PC-3 (cell line): ENCODE data around the gene SLC35D3. TPM values are rescaled to one million over a fixed set of nuclear protein-coding genes. Genes with fewer than 3 reads are reported as not detected.
A peak's percentile ranks its signal among the peaks of the same experiment; 100 is the strongest.
"Not testable (repeated sequence)": the region's sequence is repeated elsewhere in the genome, so short reads cannot be mapped to it uniquely, and the experiment has no call there.

Experiments
- ATAC-seq: fragments of 200-7000 bp; cut with Tn5 transposase; 2 replicates; pipeline ENCODE4 v1.9.1; 2020; ENCODE audit warnings: mild to moderate bottlenecking, moderate library complexity
- Bru-seq: library from RNA; stranded (reverse); fragments of 400-500 nt; gene quantifications from one replicate; lab custom pipeline; 2021; lab: Mats Ljungman, UMichigan
- BruChase-seq, 2 experiments: library from RNA; stranded (reverse); fragments of 400-500 nt; gene quantifications; one replicate each; lab custom pipeline; 2021; lab: Mats Ljungman, UMichigan
- BruUV-seq: library from RNA; stranded (reverse); fragments of 400-500 nt; replicated peaks from 2 replicates; lab custom pipeline; 2021; lab: Mats Ljungman, UMichigan
- CTCF ChIA-PET: fragments of 300-600 bp; sonication (Branson Sonifier 250); formaldehyde crosslinking; loops from one replicate; lab custom pipeline; 2022; ENCODE audit warnings: antibody characterized with exemption; lab: Charles Lee
- POLR2A ChIA-PET: fragments of 300-600 bp; sonication (Branson Sonifier 250); formaldehyde crosslinking; loops from one replicate; lab custom pipeline; 2022; ENCODE audit warnings: antibody characterized with exemption; ENCODE audit not compliant: unreplicated experiment; lab: Charles Lee
- DNase-seq: peaks from one replicate; pipeline ENCODE4 v3.0.0-alpha.2; 2015
- H2AFZ ChIP-seq: fragments of 300-600 bp; sonication (generic); 2 replicates; pipeline ENCODE4 v1.6.0; 2016; ENCODE audit warnings: antibody characterized with exemption, low read length
- H3F3A ChIP-seq: fragments of 300-600 bp; sonication (generic); one replicate; pipeline ENCODE4 v1.6.0; 2017; ENCODE audit warnings: antibody characterized with exemption, low read length, control low read depth, mild to moderate bottlenecking; ENCODE audit not compliant: unreplicated experiment
- H3K27ac ChIP-seq: fragments of 300-600 bp; sonication (generic); 2 replicates; pipeline ENCODE4 v1.5.1; 2016; ENCODE audit warnings: mild to moderate bottlenecking, low read length
- H3K27me3 ChIP-seq: fragments of 300-600 bp; sonication (generic); 2 replicates; pipeline ENCODE4 v1.6.1; 2016; ENCODE audit warnings: low read length, mixed read lengths
- H3K36me3 ChIP-seq: fragments of 300-600 bp; sonication (generic); 2 replicates; pipeline ENCODE4 v1.6.1; 2016; ENCODE audit warnings: low read depth, mixed run types, low read length, mixed read lengths
- H3K4me1 ChIP-seq: fragments of 300-600 bp; sonication (generic); 2 replicates; pipeline ENCODE4 v1.5.1; 2016; ENCODE audit warnings: low read length; ENCODE audit not compliant: insufficient read depth
- H3K4me2 ChIP-seq: fragments of 300-600 bp; sonication (generic); 2 replicates; pipeline ENCODE4 v1.6.0; 2016; ENCODE audit warnings: low read length
- H3K4me3 ChIP-seq: fragments of 300-600 bp; sonication (generic); 2 replicates; pipeline ENCODE4 v1.5.1; 2016; ENCODE audit warnings: mild to moderate bottlenecking, low read length, mixed read lengths
- H3K79me2 ChIP-seq: fragments of 300-600 bp; sonication (generic); 2 replicates; pipeline ENCODE4 v1.6.1; 2017; ENCODE audit warnings: low read length, mixed read lengths
- H3K9ac ChIP-seq: fragments of 300-600 bp; sonication (generic); 2 replicates; pipeline ENCODE4 v1.6.0; 2016; ENCODE audit warnings: mild to moderate bottlenecking, low read length
- H3K9me2 ChIP-seq: fragments of 300-600 bp; sonication (generic); replicated peaks from 2 replicates; pipeline ENCODE4 v1.6.1; 2016; ENCODE audit warnings: mixed run types, low read length, mixed read lengths
- H3K9me3 ChIP-seq: fragments of 300-600 bp; sonication (generic); 2 replicates; pipeline ENCODE4 v1.6.1; 2016; ENCODE audit warnings: low read length, mixed read lengths
- H4K20me1 ChIP-seq: fragments of 300-600 bp; sonication (generic); 2 replicates; pipeline ENCODE4 v1.6.1; 2016; ENCODE audit warnings: low read length, mixed read lengths
- EZH2 ChIP-seq: fragments of 300-600 bp; sonication (generic); IDR thresholded peaks from one replicate; pipeline ENCODE4 v1.6.1; 2017; ENCODE audit warnings: antibody characterized with exemption, mild to moderate bottlenecking, low read length; ENCODE audit not compliant: unreplicated experiment
- EZH2phosphoT487 ChIP-seq: fragments of 300-600 bp; sonication (generic); IDR thresholded peaks from 2 replicates; pipeline ENCODE4 v1.6.1; 2018; ENCODE audit warnings: mild to moderate bottlenecking, antibody characterized with exemption, low read length, borderline replicate concordance
- intact Hi-C: fragments of 100-400 bp; cut with micrococcal nuclease; formaldehyde crosslinking; loops from 2 replicates; pipeline ENCODE4 v1.9.0; 2023
- long read RNA-seq: library from polyadenylated mRNA; unstranded; transcript quantifications from one replicate; pipeline ENCODE4 v2.0.0, GENCODE V29; 2021; ENCODE audit not compliant: unreplicated experiment
- total RNA-seq: library from RNA; depleted of rRNA; stranded (reverse); fragments of >200 nt; gene quantifications from 2 replicates; pipeline ENCODE4 v1.2.3, GENCODE V29; 2014; rRNA removed
- TF ChIP-seq, protein P1 (sequence below): fragments of 300-600 bp; sonication (generic); conservative IDR thresholded peaks from 2 replicates; pipeline ENCODE4 v1.5.1; 2017; ENCODE audit warnings: antibody characterized with exemption, low read depth, mild to moderate bottlenecking, low read length

Gene SLC35D3, protein sequence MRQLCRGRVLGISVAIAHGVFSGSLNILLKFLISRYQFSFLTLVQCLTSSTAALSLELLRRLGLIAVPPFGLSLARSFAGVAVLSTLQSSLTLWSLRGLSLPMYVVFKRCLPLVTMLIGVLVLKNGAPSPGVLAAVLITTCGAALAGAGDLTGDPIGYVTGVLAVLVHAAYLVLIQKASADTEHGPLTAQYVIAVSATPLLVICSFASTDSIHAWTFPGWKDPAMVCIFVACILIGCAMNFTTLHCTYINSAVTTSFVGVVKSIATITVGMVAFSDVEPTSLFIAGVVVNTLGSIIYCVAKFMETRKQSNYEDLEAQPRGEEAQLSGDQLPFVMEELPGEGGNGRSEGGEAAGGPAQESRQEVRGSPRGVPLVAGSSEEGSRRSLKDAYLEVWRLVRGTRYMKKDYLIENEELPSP
- total RNA-seq (not detected in 2 replicates), Bru-seq, nascent RNA (percentile 18 among the genes with signal in this experiment), BruChase-seq, experiment 1, labeled RNA remaining after a 6-hour chase (not detected), BruChase-seq, experiment 2, labeled RNA remaining after a 2-hour chase (percentile 24 among the genes with signal in this experiment)
- long read RNA-seq: 0 reads

DNA sequence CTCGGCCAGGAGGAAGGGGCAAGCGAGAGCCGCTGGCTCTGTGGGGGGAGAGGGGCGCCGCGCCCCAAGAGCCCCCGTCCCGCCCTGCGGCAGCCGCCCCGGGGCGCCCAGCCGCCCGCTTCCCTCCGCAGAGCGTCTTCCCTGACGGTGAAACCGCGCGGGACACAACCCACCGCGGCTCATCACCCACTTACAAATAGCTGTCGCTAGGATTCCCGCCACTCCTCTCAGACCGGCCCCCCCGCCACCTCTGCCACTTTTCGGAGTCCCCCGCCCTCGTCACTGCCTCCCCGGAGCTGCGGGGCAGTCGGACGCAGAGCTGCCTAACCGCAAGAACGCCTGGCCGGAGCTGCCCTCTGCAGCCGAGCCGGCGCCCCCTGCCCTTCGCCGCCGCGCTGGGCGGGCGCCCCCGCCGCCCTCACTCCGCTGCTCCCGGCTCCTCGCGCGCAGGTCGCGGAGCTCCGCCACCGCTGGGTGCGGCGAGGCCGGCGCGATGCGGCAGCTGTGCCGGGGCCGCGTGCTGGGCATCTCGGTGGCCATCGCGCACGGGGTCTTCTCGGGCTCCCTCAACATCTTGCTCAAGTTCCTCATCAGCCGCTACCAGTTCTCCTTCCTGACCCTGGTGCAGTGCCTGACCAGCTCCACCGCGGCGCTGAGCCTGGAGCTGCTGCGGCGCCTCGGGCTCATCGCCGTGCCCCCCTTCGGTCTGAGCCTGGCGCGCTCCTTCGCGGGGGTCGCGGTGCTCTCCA lies at the start of gene SLC35D3:
Gene SLC35D3 (plus strand): TSS at position 366 of the 749 bp plus-strand sequence. CDS start 128 bp downstream, at position 494.
- Histone ChIP-seq H4K20me1 (no peaks in the 10 kb centered on the region), H3K4me2 (peak within 1 kb of the TSS; percentile 86), H3F3A (no peaks in the 10 kb centered on the region), H2AFZ (peak within 1 kb of the TSS; percentile 80), H3K9me3 (no peaks in the 10 kb centered on the region), H3K27me3 (peaks cover 15% of the 10 kb centered on the region), H3K36me3 (no peaks in the 10 kb centered on the region), H3K9me2 (no peaks in the 10 kb centered on the region), H3K27ac (no peak within 1 kb of the TSS), H3K4me1 (no peaks in the 10 kb centered on the region), H3K9ac (no peak within 1 kb of the TSS), H3K4me3 (peak within 1 kb of the TSS; percentile 65), H3K79me2 (no peaks in the 10 kb centered on the region)
- no peak for DNase-seq
- CTCF ChIA-PET: interaction anchor here (0.6 kb wide), 1 partner anchor 82 kb away, joined by 7 read pairs; no protein-coding TSS in a partner anchor
- POLR2A ChIA-PET: interaction anchor here (0.6 kb wide), 1 partner anchor 30 kb away, joined by 16 read pairs; no protein-coding TSS in a partner anchor
- no TSS peak for BruUV-seq
- peak; percentile 48 for ATAC-seq
- TF ChIP-seq, protein P1, sequence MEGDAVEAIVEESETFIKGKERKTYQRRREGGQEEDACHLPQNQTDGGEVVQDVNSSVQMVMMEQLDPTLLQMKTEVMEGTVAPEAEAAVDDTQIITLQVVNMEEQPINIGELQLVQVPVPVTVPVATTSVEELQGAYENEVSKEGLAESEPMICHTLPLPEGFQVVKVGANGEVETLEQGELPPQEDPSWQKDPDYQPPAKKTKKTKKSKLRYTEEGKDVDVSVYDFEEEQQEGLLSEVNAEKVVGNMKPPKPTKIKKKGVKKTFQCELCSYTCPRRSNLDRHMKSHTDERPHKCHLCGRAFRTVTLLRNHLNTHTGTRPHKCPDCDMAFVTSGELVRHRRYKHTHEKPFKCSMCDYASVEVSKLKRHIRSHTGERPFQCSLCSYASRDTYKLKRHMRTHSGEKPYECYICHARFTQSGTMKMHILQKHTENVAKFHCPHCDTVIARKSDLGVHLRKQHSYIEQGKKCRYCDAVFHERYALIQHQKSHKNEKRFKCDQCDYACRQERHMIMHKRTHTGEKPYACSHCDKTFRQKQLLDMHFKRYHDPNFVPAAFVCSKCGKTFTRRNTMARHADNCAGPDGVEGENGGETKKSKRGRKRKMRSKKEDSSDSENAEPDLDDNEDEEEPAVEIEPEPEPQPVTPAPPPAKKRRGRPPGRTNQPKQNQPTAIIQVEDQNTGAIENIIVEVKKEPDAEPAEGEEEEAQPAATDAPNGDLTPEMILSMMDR: no peak
- TF ChIP-seq EZH2phosphoT487: peak; percentile 26; the same call in 1 of the 2 replicates
- no peak for TF ChIP-seq EZH2
- intact Hi-C loops: no loop called here

DNA sequence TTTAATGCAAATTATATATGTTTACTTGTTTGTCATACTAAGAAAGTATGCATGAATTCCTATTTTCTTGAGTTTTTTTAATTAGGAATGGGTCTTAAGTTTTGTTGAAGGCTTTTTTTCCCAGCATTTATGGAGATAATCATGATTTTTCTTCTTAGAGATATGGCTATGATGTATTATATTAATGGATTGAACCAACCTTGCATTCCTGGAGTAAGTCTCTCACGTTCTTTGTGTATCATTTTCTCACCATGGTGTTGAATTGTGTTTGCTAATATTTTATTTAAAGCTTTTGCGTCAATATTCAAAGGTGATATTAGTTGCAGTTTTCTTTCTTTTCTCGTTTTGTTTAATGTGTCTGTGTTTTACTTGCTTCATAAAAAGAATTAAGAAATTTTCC lies 48.4 kb upstream of the SLC35D3 start:
- Histone ChIP-seq H3K4me2 (no peak overlapping the region), H3K4me3 (no peak overlapping the region), H3K79me2 (no peaks in the 10 kb centered on the region), H3F3A (no peaks in the 10 kb centered on the region), H3K9ac (no peak overlapping the region), H3K27me3 (no peaks in the 10 kb centered on the region), H3K9me3 (peaks cover 10% of the 10 kb centered on the region; the same call in 1 of the 2 replicates), H3K9me2 (no peaks in the 10 kb centered on the region), H2AFZ (no peak overlapping the region), H3K27ac (no peak overlapping the region), H4K20me1 (no peaks in the 10 kb centered on the region), H3K36me3 (peaks cover 17% of the 10 kb centered on the region), H3K4me1 (no peaks in the 10 kb centered on the region)
- no peak for DNase-seq
- POLR2A ChIA-PET: no interaction called here
- CTCF ChIA-PET: no interaction called here
- TF ChIP-seq EZH2 (no peak), EZH2phosphoT487 (no peak)
- TF ChIP-seq, protein P1: no peak
- no peak for ATAC-seq
- BruUV-seq: no TSS peak
- intact Hi-C loops: no loop called here

DNA sequence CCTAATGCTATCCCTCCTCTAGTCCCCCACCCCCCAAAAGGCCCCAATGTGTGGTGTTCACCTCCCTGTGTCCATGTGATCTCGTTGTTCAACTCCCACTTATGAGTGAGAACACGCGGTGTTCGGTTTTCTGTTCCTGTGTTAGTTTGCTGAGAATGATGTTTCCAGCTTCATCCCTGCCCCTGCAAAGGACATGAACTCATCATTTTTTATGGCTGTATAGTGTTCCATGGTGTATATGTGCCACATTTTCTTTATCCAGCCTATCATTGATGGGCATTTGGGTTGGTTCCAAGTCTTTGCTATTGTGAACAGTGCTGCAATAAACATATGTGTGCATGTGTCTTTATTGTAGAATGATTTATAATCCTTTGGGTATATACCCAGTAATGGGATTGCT lies 45.6 kb upstream of the SLC35D3 start:
- H3K27me3 ChIP-seq, H3K9me2 ChIP-seq, CTCF ChIA-PET, DNase-seq, H4K20me1 ChIP-seq, ATAC-seq, H2AFZ ChIP-seq, intact Hi-C loops, H3K4me1 ChIP-seq, H3K4me3 ChIP-seq, POLR2A ChIA-PET, H3K27ac ChIP-seq, H3K4me2 ChIP-seq, H3K9ac ChIP-seq, H3K79me2 ChIP-seq, BruUV-seq, H3F3A ChIP-seq: not testable (repeated sequence)
- Histone ChIP-seq H3K9me3 (peaks cover 10% of the 10 kb centered on the region; the same call in 1 of the 2 replicates), H3K36me3 (peaks cover 17% of the 10 kb centered on the region)
